ENCODE measurements around the gene C1QTNF5. TPM values are rescaled to one million over a fixed set of nuclear protein-coding genes. Genes with fewer than 3 reads are reported as not detected.

Gene C1QTNF5
- total and polyA plus RNA-seq, 2 of the 8 experiments (the other 6 are each of a cell fraction or from before 2014, with no cell fraction given) = 2.2 to 2.7 TPM

DNA sequence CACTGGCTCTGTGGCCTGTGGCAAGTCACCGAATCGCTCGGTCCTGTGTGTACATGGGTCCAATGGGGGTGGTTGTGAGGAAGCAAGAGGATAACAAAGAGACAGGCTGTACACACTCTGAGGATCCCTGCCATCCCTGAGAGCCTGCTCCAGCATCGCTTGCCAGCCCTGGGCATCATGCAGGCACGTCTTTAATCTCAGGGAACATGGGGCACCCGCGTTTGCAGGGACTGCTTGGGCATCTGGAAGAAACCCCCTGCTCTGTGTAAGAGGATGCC, 1.3 kb upstream of the C1QTNF5 start (continued):
- TF ChIP-seq, protein P1, sequence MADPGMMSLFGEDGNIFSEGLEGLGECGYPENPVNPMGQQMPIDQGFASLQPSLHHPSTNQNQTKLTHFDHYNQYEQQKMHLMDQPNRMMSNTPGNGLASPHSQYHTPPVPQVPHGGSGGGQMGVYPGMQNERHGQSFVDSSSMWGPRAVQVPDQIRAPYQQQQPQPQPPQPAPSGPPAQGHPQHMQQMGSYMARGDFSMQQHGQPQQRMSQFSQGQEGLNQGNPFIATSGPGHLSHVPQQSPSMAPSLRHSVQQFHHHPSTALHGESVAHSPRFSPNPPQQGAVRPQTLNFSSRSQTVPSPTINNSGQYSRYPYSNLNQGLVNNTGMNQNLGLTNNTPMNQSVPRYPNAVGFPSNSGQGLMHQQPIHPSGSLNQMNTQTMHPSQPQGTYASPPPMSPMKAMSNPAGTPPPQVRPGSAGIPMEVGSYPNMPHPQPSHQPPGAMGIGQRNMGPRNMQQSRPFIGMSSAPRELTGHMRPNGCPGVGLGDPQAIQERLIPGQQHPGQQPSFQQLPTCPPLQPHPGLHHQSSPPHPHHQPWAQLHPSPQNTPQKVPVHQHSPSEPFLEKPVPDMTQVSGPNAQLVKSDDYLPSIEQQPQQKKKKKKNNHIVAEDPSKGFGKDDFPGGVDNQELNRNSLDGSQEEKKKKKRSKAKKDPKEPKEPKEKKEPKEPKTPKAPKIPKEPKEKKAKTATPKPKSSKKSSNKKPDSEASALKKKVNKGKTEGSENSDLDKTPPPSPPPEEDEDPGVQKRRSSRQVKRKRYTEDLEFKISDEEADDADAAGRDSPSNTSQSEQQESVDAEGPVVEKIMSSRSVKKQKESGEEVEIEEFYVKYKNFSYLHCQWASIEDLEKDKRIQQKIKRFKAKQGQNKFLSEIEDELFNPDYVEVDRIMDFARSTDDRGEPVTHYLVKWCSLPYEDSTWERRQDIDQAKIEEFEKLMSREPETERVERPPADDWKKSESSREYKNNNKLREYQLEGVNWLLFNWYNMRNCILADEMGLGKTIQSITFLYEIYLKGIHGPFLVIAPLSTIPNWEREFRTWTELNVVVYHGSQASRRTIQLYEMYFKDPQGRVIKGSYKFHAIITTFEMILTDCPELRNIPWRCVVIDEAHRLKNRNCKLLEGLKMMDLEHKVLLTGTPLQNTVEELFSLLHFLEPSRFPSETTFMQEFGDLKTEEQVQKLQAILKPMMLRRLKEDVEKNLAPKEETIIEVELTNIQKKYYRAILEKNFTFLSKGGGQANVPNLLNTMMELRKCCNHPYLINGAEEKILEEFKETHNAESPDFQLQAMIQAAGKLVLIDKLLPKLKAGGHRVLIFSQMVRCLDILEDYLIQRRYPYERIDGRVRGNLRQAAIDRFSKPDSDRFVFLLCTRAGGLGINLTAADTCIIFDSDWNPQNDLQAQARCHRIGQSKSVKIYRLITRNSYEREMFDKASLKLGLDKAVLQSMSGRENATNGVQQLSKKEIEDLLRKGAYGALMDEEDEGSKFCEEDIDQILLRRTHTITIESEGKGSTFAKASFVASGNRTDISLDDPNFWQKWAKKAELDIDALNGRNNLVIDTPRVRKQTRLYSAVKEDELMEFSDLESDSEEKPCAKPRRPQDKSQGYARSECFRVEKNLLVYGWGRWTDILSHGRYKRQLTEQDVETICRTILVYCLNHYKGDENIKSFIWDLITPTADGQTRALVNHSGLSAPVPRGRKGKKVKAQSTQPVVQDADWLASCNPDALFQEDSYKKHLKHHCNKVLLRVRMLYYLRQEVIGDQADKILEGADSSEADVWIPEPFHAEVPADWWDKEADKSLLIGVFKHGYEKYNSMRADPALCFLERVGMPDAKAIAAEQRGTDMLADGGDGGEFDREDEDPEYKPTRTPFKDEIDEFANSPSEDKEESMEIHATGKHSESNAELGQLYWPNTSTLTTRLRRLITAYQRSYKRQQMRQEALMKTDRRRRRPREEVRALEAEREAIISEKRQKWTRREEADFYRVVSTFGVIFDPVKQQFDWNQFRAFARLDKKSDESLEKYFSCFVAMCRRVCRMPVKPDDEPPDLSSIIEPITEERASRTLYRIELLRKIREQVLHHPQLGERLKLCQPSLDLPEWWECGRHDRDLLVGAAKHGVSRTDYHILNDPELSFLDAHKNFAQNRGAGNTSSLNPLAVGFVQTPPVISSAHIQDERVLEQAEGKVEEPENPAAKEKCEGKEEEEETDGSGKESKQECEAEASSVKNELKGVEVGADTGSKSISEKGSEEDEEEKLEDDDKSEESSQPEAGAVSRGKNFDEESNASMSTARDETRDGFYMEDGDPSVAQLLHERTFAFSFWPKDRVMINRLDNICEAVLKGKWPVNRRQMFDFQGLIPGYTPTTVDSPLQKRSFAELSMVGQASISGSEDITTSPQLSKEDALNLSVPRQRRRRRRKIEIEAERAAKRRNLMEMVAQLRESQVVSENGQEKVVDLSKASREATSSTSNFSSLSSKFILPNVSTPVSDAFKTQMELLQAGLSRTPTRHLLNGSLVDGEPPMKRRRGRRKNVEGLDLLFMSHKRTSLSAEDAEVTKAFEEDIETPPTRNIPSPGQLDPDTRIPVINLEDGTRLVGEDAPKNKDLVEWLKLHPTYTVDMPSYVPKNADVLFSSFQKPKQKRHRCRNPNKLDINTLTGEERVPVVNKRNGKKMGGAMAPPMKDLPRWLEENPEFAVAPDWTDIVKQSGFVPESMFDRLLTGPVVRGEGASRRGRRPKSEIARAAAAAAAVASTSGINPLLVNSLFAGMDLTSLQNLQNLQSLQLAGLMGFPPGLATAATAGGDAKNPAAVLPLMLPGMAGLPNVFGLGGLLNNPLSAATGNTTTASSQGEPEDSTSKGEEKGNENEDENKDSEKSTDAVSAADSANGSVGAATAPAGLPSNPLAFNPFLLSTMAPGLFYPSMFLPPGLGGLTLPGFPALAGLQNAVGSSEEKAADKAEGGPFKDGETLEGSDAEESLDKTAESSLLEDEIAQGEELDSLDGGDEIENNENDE (IDR thresholded peaks at IDR 0.05; ENCODE audit: insufficient replicate concordance, low read length) = no peak
- TF ChIP-seq CBX8 (IDR thresholded peaks at IDR 0.05; ENCODE audit: borderline replicate concordance, low read depth, low read length) (no peak), EGR1 (IDR thresholded peaks at IDR 0.05; ENCODE audit: borderline replicate concordance, low read depth, low read length) (no peak), RXRA (IDR thresholded peaks at IDR 0.05; ENCODE audit: insufficient read depth, low read depth, low read length) (no peak)

All from H1 (cell line).